GM21360 (cell line): ENCODE measurements around the gene EEF1AKMT1.

Source experiments
- ATAC-seq: cut with Tn5 transposase; IDR thresholded peaks from one replicate; pipeline ENCODE4 v1.9.1; 2021; ENCODE audit warnings: mild to moderate bottlenecking, moderate library complexity; ENCODE audit not compliant: unreplicated experiment

Gene EEF1AKMT1

DNA sequence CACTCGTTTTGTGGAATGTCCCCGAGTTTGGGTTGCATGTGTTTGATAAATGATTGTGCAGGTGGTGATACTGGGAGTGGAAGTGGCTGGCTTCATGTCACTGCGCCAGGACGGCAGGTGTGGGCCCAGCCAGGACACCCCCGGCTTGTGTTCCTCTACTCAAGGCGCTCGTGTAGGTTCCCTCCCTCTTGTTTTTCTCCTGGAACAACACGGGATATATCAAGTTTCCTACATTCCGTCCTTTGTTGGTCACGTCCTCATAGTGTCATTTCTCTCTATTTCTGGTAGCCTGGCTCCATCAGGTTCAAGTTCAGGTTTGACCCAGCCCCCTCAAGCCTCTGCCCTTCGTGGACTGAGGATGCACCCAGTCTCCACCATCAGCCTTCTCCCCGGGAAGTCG is 54.0 kb downstream of the EEF1AKMT1 start:
- ATAC-seq, result no peak

DNA sequence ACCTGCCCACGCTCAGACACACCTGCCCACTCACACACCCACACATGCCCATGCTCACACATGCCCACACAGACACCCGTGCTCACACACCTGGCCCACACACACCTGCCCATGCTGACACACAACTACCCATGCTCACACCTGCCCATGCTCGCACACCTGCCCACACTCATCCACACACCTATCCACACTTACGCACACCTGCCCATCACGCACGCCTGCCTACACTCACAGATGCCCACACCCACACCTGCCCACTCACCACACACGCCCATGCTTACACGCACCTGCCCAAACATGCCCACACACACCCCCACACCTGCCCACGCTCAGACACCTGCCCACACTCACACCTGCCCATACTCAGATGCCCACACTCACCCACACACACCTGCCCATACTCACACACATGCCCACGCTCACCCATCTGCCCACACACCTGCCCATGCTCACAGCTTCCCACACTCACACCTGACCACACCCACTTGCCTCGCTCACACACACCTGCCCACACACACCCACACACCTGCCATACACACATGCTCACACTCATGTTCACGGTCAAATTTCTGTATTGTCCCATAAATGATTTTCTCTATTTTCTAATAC is 54.7 kb downstream of the EEF1AKMT1 start:
- ATAC-seq, result no peak

DNA sequence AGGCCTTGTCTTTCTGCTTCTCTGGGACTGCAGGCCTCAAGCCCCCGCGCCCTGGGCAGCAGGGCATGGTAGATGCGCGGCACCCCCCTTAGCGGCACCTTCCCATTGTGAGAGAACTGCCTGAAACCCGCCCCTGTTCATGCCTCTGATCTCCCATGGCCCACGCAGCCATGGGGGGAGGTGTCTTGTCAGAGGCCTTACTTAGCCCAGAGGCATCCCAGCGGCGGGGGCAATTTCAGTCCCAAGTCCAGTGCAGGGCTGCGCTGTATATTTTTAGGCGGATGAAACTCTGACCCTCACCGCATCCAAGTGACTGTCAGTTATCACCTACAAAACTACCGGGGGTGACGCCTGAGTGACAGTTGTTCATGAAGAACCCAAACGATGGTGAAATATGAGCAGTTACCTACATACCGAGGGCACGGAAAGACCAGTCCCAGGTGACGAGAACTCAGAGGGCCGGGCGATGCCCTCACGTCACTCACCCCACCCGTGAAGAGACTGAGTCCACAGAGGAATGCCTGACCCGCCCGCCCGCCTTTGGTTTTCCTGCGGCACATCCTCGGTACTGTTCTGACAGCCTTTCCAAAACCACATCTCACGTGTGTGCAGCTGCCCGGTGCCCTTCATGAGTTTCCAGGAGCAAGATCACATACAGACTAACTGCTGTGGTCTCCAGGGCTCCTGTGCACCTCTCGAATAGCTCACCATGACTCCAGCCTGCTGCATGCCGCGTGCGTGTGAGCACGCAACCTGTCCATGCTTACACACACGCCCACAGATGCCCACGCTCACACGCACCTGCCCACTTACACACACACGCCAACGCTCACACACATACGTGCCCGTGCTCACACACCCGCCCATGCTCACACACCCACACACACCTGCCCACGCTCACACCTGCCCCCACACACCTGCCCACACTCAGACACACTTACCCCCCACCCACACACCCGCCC is 55.9 kb downstream of the EEF1AKMT1 start:
- ATAC-seq, result no peak

DNA sequence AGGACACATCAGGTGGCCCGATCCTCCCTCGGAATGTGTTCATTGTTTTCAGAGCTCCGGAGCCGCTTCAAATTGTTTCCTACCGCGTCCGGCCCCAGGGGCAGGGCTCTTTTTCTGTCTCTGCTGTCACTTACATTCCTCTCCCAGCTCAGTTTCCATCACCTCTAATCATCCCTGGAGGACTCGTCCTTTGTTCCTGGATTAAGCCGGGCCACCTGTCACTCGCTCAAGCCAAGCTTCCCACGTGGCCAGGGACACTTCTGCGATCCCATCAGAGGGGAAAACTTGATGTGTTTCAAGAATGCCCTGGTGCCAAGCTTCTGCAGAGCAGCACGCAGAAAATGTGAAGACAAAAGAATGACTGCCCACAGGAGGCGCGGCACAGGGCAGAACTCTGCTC is 56.8 kb downstream of the EEF1AKMT1 start:
- no peak for ATAC-seq

DNA sequence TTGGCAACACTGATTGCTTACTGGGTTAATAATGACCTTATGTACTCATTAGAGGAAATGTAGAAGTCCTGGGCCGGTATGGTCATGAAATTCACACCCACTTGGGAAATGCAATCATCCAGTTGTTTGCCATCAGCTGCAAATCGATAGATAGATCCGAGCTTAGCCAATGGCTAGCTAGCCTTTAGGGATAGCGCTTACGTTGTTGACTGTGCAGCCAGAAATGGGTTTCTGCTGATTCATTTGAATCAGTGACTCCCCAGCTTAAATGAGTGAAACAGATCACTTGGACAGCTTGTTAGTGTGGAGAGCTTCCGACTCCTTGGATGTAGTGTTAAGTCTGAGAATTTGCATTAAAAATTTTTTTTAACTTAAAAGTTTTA is 58.4 kb downstream of the EEF1AKMT1 start:
- no peak for ATAC-seq

DNA sequence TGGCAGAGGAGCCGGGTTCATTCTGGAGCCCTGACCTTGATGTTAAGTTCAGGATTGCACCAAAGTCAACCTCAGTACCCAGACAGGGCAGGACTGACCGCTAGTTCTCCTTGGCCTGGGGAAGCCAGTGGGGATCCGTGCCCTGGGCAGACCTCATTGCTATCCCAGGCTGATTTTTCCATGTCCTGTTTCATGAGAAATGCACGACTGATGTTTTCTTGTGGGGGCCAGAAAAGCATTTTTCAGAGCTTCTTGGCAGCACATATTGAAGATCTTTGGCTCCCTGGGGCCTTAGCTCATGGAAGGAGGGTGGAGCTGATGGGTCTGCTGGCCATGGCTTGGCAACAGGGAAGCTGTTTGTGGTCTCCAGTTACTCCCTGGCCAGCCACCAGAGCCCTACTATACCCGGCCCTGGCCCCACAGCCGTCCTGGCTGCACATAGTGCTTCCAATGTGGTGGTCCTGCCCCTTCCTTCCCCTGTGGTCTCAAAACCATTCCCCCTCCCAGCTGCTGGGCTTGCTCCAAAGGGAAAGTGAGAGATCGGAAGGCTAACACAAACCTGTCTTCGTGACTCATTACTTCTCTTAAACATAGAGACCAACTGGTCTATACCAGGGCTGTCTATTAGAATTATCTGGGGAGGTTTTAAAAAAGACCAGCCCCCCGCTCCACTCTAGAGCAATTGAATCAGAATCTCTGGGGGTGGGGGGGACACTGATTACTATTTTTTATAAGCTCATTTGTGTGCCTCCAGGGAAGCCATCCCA is 59.0 kb downstream of the EEF1AKMT1 start:
- no peak for ATAC-seq

DNA sequence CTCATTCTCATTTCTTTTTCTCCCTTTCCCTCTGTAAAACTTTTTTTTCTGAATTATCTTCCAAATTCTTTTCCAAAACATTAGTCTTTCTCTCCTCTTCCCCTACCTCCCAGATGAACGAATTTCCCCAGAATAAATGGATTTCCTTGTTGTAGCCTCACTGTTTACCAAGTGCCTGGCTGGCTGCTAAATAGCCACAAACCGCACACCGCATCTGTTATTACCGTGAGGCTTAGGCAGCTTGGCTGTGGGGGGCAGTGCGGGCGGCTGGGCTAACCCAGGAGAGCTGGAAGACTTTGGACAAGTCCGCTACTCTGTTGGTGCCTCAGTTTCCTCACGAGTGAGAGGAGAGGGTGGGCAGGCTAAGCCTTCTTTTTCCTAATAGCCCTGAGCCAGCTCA is 59.6 kb downstream of the EEF1AKMT1 start:
- ATAC-seq, result no peak

DNA sequence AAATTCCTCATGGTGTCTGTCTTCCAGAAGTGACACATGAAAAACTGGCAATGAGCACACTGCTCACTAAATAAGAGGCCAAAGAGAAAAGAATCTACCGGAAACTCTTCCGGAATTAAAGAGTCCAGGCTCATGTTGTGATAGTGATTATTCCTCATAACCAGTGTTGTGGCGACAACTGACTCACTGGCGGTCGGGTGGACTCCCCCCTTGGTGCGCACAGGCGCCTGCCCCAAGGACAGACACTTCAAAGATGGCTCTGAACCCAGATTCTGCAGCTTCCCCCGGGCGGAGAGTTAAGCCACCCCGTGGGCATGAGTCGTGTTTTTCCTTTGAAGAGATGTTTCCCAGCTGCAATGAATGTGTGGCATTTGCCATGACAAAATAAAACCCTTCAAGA is 60.0 kb downstream of the EEF1AKMT1 start:
- no peak for ATAC-seq

DNA sequence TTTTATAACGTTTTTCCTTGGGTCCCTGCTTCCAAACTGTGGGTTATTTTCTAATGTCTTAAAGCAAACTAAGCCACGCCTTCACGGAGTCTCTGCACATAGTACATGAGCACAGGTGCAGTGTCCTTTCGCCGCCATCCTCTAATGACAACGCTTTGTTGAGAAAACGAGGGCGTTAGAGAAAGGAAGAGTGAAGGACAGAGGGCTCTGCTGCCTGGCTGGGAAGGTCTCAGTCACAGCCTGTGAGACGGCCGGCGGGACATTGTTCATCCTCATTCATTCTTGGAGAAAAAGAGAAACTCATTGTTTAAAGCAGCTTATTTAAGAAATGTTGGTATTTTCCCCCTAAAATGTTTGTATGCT is 60.8 kb downstream of the EEF1AKMT1 start:
- no peak for ATAC-seq

DNA sequence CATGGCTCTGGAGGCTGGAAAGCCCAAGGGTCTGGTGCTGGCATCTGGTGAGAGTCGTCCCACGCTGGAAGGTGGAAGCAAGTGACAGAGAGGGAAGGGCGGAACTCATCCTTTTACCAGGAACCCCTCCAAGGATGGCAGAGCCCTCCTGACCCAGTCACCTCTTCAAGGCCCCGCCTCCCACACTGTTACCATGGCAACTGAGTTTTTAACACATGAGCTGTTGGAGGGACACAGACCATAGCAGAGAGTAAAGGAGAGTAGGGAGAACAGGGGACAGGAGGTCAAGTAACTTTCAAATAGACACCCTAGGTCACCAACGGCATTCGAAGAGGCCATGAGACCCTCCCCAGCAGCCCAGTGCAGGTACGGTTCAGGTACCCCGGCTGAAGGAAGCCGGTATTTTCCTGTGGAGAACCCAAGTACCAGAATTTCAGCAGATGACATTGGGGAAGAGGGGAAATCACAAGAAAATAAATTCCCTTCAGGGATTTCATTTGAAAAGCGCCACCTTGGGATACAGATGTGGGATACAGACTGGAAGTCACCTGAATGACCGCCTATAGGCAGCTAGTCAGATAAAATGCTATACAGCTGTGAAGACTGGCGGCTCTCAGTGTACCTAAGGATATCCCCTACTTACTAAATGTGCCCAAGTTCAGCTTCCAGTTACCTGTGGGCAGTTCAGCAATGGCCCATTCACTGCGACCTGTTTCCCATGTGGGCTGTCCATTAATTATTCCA is 62.3 kb downstream of the EEF1AKMT1 start:
- ATAC-seq, result no peak

DNA sequence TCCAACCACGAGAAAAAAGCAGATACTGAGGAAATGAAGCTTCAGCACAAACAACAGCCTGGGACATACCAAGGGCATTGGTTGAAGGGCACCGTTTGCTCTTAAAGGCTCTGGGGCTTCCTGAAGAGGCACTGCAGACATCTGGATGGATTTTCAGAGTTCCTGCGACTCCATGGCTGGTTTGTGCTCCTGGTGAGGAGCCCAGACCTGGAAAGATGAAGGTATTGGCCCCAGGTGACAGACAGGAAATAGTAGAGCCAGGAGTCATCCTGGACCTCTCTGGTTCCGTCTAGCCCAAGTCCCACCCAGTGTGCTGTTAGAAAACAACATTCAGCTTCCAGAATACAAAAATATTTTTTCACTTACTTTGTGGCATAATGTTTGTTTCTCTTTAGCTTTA is 64.0 kb downstream of the EEF1AKMT1 start:
- no peak for ATAC-seq

DNA sequence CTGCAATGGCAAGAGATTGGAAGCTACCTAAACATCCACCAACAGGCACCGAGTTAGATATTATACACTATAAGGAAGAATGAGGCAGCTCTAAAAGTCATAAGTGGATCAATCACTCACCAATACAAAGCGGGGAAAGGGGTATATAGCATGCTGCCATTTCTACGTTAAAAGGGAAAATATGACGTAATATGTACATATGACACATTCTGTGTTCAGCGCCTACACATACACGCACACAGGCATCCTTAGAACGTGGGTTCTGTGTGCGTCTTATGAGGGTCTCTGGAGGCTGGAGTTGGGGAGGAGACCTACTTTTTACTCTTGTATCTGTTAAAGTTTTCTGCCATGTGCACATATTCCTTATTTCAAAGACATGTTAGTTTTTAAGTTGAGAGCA is 64.4 kb downstream of the EEF1AKMT1 start:
- no peak for ATAC-seq

DNA sequence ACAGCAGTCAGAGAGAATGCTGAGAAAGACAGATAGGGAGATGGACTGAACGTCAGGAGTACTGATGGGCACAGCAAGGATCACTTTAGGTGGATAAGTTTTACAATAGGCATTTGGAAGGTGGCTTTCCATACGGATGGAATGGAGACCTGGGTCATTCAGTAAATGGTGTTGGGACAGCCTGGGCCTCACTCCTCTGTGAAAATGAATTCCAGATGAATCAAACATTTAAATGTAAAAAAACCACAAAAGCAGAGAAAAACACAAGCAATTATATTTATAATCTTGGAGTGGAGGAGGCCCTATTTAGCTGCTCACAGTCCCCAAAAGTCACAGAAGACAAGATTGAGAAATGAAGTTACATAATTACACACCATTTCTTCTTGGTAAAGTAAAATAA is 65.5 kb downstream of the EEF1AKMT1 start:
- ATAC-seq, result no peak

DNA sequence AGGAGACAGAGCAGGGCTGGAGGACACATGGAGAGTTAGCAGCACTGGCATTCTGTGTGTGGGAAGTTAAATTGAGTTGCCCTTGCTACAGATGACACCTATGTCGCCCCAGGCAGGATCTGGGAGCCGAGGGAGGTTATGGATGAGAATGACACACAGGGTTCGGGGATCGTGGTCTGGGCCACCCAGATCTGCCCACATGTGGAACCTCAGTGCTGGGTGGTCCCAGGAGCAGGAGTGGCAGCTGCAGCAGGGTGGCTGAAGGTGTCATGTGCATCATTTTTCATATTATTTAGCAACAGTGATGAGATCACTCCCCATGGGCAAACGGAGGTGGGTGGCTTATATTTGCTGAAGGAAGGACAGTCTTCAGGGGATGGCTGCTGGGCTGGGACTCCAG is 67.1 kb downstream of the EEF1AKMT1 start:
- no peak for ATAC-seq

DNA sequence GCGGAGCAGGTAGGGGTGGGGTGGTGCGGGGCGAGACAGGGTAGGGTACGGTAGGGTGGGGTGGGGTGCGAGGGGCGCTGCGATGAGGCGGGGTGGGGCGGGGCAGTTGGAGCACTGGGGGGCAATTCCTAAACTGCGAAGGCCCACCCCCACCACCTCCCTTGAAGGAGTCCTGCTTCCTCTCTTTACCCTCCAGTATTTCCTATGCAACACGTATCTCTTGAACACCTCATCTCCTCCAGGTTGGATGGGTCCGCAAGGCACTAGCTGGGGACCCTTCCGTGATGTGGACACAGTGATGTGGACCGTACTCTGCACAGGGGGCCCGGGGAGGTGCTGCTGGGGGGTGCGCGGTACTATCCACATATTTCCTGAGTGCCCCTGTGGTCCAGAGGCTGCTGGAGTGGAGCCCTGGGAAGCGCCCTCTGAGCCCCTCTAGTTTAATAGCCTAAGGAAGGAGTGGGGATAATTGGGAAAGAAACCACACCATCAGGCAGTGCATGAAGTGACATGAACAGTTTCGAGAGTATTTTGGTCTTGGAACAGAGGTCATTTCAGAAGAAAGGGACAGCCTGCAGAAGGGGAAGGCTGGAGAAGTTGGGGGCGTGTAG is 69.2 kb downstream of the EEF1AKMT1 start:
- ATAC-seq, result no peak

DNA sequence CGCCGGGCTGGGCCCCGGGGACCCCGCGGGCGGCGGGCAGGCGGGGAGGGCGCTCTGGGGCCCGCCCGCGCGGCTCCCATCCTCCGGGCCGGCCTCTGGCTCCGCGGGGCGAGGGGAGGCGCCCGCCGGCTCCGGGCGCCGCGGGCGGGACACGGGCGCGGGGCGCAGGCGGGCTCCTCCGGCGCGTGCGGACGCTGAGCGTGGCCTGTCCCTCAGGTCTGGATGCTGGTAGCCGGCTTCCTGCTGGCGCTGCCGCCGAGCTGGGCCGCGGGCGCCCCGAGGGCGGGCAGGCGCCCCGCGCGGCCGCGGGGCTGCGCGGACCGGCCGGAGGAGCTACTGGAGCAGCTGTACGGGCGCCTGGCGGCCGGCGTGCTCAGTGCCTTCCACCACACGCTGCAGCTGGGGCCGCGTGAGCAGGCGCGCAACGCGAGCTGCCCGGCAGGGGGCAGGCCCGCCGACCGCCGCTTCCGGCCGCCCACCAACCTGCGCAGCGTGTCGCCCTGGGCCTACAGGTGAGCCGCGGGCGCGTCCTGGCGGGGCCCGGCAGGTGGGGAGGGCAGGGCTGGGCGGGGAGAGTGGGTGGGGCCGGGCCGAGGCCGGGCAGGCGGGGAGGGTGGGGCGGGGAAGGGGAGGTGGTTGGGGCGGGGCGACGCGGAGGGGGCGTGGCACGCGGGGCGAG is 69.8 kb downstream of the EEF1AKMT1 start:
- ATAC-seq, result peak; percentile 86

DNA sequence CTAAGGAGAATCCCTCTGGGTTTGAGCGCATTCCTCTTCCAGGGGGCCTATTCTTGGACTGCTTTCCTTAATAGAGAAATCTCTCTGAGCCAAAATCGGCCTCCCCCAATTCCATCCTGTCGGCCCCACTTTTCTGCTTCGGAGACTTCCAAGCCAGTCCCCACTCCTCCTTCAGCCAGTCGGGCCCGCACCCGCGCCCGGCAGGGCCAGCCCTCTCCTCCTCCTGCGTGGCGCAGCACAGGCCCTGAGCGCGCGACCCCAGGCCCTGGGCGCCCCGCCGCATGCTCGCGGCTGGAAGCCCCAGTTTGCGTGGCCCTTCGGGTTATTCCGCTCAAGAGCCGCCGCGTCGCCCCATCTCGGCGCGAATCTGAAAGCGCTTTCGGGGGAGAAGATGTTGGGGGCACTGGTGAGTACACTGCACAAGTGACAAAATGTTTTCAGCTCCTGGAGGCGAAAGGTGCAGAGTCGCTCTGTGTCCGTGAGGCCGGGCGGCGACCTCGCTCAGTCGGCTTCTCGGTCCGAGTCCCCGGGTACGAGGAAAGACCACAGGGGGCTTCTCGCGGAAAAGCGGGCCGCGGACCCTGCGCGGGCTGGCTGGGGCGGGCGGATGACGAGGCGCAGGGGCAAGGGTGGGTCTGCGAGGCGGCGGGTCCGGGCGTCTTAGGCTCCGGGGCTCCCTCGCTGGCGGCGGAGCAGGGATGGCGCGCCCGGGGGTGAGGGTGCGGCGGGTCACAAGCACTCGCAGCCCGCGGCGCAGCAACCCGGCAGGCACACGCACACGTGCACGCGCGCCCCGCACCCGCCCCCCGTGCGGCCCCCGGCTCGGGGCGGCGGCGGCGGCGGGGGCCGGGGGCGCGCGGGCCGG is 70.6 kb downstream of the EEF1AKMT1 start, which contains the start of gene IL17D:
Gene IL17D (plus strand): TSS at position 785 of the 865 bp plus-strand sequence. CDS start 303 bp downstream, outside the sequence.
- ATAC-seq, result peak; percentile 23

DNA sequence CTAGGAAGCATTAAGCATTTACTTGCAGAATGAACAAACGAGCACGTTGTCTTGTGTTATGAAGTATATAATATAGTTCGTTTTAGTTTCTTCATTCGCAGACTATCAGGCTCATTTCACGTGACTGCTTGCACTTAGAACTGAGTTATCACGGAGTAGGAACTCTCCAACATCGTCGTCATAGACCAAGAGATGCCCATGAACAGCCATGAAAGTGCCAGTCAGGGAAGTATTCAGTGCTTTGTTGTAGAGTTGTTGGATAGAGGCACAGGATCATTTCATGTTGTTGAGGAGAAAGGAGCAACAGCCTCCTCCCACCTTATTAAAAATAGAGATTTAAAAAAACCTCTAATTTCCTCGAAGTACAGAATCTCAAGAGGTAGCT is 71.2 kb downstream of the EEF1AKMT1 start:
- no peak for ATAC-seq

DNA sequence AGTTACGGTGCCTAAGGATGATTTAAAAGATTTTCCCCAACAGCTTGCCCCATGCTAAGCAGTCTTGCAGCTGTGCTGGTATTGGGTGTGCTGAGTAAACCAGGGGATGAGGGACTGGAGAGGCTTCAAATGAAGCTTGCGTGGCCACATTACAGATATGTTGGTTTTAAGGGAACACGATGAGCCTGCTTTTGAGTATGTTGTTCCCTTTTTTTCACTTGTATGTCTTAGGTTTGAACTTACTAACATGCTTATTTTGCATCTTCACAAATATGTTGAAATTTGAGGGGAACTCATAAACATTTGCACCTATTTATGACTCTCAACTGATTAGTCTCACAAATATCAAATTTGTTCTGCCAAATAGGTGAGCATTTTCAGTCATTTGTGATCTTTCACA is 72.3 kb downstream of the EEF1AKMT1 start:
- no peak for ATAC-seq
